ENCODE measurements around the gene TGFBR3.
"Not testable (repeated sequence)": the region's sequence is repeated elsewhere in the genome, so short reads cannot be mapped to it uniquely, and the experiment has no call there.

TGFBR3 gene

DNA sequence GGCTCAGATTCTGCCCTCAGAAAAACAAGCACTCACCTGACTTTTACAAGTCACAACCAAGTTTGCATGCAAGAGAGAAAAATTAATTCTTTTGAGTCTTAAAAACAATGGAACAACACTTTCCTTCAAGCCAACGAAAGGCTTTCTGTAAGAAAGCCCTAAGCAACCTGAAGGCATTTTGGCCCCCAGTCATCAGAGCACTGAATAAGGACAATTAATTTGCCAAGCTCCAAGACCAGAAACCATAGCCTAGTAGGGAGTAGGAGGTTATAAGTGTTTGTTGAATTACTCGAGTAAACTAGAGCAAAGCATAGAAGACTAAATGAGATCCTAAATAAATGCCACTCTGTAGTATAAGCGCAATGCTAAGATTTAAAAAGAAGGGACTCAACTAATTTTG lies 4.7 kb downstream of the TGFBR3 start:
- no peak for DNase-seq

DNA sequence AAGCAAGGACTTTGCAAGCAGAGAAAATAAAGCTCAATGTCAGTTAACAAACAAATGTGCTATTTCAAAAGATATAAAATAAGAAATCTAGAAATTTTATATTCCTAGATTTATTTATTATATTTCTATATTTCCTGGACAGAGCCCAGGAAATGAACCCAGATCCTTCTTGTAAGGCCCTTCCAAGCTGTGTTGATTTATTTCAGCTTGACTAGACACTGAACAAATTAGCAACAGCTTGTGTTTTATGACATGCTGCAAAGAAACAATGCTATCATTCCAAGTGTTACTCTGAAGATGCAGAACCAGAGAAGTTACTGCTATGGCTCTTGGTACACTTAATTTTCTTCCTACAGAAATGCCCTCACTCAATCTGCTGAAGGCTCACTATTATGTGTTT lies 6.2 kb downstream of the TGFBR3 start:
- peak; percentile 16 to 62 for DNase-seq

DNA sequence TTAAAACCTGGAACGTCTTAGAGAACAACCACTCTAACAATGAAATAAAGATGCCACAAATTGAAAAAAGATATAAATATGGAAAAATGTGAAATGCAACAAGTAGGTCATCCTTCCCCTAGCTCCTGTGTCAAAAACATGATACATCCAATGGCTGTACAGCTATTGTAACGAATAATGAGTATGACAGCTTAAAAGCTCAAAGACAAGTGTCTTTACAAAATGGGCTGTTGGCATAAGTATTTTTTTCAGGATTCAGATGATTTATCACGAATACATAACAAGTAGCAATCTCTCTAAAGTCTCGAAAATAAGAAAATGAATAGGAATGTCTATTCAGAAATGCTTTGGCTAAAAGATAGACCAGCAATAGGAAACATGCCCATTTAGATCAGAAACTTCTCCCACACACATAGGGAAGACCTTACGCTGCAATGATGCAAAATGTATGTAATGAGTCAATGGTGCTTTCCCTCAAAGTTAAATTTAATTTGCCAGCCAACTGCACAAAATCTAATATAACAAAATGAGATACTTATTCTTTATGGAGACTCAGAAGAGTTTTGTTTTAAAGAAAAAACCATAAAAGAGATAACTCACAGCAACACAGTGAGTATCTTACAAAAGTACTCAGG lies 8.3 kb downstream of the TGFBR3 start:
- DNase-seq = no peak

DNA sequence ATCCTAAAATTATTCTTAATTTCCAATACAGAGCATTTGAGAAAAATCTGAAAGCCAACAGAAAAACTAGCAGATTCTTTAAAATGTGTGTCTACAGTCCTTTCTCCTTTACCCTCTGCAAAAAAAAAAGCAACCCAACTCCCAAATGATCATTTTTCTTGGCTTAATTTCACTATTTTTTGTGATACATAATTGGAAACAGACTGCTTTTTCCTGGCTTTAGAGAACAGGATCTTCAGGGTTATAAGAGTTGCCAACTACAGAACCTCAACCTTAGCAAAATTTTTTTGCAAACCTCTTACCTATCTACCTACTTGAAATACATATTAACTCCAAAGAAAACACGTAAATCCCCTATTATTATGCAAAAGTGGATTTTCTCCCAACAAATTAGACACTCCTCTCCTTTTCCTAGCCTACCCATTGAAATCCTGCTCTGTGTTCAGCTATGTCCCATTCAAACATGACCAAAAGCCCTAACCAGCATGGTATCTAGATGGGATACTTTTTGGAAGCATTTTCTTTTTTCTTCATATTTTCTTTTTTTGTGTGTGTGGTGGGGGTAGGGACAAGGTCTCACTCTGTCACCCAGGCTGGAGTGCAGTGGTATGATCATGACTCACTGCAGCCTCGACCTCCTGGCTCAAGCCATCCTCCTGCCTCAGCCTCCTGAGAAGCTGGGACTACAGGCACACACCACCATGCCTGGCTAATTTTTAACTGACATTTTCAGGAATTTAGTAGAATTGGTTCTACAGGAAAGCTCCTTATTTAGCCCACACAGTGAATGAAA lies 9.0 kb downstream of the TGFBR3 start:
- peak; percentile 21 to 28 for DNase-seq

DNA sequence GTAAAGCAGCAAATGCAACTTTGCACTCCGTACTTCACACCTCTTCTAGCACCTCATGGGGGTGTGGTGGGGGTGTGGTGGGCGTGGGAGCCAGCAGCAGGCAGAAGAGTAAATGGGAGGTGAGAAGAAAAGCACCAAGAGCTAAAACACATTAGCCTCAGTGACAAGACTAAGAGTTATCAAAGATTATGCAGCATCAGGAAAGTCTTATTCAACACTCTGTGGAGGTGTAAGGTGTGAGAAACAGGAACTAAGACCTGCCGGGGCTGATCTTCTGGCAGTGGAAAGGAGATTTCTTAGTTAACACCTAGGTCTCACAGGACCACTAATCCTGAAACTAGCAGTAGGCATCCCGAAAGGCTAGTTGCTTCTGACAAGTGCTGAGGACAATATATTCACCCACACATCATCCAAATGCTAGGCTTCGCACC lies 9.9 kb downstream of the TGFBR3 start:
- no peak for DNase-seq

DNA sequence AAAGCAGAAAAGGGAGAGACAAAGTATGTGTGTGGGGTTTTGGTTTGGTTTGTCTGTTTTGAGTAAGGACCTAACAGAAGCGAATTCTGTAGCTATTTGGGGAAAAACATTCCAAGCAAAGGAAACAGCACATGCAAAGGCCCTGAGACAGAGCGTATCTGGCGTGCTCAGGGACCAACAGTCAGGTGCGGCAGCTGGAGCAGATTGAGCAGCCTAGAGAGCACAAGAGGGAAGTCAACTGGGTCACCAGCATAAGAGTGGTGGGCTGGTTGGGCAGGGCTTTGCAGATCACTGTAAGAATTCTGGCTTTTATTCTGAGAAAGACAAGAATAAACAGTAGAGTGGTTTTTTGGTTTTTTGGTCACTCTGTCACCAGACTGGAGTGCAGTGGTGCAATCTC lies 11.8 kb downstream of the TGFBR3 start:
- DNase-seq = no peak

DNA sequence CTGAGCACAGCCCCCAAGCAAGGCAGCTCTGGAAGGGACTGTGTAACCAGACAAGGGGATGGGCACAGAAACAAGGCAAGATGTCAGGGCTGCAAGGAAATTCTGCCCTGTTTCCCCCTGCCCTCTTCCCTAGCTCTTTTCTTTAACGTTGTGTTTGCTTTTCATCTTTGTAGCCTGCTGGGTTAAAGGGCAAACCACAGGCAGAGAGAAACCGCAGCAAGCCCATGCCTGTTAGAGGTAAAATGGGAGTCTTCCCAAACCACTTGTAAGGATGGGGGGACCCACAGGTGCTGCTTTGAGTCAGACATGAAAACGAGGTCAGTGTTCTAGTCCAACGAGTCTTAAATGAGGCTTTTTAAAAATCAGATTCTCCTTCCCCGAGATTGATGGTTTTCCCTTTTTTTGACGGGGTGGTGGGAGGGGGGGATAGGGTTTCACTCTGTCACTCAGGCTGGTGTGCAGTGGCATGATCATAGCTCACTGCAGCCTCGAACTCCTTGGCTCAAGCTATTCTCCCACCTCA lies 13.3 kb downstream of the TGFBR3 start:
- no peak for DNase-seq

DNA sequence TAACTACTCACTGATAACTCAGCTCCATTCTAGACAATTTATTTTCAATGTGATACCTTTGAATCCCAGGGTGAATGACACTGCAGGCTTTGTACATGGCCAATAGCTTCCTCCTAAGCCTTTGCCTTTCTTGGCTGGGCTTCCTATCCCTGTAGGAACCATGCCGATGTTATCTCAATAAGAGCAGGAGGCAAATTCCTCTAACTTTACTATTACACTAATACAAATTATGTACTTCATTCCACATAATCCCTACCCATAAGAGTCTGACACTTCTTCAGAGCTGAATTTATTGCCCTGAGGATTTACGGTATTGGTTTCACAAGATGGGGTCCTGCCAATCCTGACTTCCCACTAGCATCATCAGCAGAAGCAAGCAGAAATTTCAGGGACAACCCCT lies 14.0 kb downstream of the TGFBR3 start:
- no peak for DNase-seq

DNA sequence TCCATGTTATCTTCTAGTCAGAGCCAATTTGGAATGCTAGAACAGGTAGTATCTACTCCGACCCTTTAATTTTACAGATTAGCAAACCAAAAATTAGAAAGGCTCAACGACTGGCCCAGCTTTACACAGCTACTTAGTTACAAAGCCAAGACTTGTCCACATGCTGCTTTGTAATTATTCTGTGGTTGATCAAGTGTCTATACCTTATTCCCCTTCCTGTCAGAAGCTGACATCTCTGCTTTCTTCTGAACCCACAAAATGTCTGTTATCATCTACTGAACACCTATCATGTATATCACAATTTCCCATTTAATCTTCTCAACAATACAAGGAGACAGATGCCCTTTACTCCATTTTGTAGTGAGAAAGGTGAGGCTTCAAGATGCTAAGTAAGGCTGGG lies 15.6 kb downstream of the TGFBR3 start:
- no peak for DNase-seq

DNA sequence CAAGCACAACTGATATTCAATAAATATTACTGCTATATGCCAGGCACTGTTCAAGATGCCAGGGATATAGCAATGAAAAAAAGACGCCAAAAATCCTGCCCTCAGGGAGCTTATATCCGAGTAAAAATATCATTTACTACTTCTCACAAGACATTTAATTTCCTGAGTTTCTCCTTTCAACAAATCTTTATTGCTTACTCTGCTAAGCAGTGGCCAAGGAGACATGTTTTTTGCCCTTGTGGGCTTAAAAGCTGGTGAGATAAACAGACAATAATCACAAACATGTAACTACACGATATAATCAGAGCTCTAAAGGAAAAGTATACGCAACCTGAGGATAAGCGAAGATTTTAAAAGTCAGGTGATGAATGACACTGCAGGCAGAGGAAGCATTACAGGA lies 19.5 kb downstream of the TGFBR3 start:
- DNase-seq = no peak

DNA sequence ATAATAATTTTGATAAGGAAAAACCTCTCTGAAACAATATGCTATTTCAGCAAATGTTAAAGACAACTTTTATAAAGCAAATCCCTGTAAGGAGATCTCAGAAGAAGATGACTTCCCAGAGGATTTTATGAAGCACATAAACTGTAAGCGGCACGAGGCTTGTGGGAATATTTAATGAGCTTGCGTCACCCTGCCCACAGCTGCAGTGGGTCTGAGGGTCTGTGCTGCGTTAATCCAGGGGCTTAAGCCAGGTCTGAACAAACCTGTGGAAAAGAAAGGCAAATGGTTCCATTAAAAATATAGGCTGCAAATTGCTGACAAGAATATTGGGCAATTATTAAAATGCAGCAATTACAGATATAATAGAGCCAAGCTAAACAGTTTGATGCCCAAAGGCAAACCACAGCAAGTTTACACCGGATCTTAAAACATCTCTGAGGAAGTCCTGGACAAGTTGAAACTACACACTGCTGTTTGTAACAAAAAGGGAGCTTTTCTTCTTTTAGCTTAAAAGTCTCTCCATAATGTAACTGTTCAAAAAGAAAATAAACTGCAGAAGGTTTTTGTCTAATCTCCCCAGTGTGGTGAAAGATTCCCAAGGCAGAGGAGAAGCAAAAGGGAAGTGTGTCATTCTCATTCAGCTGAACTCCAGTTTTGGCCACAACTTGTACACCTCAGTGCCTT lies 21.8 kb downstream of the TGFBR3 start:
- no peak for DNase-seq

DNA sequence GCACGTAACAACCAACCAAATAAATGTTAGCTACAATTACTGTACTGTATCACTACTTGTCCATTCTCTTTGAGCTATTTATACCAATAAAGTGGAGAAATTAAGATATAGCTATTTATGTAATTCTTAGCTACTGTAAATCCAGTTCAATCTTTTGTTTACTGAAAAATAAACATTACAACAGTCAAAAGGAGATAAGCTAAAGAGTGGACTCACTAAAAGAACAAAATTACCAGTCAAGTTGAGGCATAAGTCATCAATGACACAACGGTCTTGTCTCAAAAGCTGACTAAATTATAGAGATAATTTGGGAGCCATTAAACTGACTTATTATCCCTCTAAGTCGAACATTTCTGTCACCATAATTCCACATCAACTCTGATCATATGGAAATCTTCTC lies 22.5 kb downstream of the TGFBR3 start:
- DNase-seq = no peak

DNA sequence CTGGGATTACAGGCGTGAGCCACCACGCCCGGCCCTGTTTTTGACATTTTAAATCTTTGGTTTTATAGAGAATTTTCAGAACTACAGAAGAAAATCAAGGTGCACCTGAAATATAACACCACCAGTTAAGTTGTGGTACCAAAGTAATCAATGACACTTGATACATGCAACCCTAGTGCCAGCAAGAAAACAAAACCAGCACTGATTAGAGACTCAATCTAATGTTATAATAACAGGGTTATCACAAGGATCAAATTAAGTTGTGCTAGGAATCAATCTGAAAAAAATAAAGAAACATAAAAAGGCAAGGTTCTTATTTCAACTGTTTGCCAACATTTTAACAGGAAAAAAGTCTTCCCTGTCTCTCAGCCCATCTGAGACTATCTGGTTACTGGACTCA lies 23.8 kb downstream of the TGFBR3 start:
- no peak for DNase-seq

DNA sequence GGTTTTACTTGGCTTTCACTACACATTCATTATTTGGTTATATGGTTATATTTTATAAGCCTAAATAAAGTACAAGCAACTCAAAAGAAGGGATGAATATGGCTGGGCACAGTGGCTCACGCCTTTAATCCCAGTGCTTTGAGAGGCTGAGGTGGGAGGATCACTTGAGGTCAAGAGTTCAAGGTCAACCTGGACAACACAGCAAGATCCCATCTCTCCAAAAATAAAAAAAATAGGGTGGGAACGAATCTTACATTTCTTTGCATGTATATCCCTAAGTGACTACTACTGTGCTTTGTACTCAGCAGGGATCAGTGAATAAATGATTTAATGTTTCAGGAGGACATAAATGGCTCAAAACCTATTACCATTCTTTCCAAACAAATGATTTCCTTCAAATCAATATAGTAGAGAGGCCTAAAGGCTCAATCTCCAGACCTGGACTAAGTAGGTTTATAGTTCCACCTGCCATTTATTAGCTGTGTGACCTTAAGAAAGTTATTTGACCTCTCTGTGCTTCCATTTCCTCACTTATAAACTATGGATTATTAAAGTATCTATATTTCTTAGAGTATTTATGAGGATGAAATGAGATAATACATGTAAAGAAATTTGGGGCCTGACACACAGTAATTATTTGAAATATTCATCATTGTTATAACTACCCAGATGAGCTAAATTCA lies 28.3 kb downstream of the TGFBR3 start:
- no peak for DNase-seq

DNA sequence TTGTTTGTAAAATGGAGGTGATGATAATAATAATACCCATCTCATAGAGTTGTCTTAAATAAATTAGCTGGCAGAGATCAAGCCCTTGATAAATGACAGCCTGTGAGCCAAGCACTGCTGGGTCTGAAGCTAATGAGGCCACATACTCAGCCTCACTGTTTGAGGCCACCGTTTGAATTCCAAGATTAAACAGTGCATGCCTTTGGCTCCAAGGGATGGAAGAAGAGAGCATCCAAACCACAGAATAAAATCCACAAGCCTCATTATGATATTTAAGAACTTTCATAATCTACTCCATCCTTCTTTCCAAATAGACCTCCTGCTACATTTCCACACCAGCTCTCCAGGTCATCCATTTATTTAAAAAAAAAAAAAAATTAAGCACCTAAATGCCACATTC lies 29.0 kb downstream of the TGFBR3 start:
- DNase-seq = no peak

DNA sequence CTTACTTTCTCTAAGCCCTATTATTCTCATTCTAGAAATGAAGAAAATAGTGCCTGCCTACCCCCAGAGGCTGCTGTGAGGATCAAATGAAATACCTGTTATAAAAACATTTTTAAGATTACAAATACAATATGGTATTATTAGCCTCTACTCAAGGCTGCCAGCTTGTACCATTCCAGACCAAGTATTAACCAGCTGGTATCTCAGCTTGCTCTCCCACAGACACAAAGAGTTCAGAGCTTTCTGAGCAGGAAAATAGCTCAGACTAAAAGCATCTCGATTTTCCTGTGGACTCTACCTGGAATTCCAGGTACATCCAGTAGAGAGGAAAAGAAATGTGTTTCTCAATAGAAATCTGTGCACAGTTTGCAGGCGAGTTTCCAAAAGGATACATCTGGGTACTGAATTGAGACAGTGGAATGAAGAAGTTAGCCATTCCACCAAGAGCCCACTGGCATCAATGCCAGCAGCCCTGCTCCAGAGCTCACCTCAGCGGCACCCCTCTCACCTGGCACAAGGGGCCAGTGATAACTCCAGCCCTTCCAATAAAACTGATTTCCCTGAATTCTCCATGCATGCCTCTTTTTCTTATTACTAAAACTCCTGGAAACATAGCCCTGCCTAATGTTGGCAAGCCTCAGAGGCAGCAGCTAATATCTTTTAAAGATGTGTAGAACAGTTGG lies 31.0 kb downstream of the TGFBR3 start:
- DNase-seq = no peak

DNA sequence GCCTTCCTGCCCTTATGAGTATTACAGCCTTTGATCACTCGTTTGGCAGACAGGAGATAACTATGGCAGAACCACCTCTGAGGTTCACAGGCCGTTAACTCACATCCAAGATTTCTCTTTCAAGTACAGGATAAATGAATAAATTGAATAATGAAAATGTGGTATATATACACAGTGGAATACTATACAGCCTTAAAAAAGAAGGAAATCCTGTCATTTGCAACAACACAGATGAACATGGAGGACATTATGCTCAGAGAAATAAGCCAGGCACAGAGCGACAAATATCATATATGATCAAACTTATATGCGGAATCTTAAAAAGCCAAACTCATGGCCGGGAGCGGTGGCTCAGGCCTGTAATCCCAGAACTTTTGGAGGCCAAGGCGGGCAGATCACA lies 32.6 kb downstream of the TGFBR3 start:
- DNase-seq = no peak

DNA sequence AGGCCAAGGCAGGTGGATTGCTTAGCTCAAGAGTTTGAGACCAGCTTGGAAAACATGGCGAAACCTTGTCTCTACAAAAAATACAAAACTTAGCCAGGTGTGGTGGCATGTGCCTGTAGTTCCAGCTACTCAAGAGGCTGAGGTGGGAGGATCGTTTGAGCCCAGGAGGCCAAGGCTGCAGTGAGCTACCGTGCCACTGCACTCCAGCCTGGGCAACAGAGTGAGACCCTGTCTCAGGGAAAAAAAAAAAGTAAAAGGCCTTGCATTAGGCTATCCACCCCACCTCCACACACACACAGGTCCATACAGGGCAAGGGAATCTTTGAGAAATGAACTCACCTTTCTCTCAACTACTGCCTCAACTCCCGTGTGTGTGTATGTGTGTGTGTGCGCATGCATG lies 33.9 kb downstream of the TGFBR3 start:
- not testable (repeated sequence) for DNase-seq

DNA sequence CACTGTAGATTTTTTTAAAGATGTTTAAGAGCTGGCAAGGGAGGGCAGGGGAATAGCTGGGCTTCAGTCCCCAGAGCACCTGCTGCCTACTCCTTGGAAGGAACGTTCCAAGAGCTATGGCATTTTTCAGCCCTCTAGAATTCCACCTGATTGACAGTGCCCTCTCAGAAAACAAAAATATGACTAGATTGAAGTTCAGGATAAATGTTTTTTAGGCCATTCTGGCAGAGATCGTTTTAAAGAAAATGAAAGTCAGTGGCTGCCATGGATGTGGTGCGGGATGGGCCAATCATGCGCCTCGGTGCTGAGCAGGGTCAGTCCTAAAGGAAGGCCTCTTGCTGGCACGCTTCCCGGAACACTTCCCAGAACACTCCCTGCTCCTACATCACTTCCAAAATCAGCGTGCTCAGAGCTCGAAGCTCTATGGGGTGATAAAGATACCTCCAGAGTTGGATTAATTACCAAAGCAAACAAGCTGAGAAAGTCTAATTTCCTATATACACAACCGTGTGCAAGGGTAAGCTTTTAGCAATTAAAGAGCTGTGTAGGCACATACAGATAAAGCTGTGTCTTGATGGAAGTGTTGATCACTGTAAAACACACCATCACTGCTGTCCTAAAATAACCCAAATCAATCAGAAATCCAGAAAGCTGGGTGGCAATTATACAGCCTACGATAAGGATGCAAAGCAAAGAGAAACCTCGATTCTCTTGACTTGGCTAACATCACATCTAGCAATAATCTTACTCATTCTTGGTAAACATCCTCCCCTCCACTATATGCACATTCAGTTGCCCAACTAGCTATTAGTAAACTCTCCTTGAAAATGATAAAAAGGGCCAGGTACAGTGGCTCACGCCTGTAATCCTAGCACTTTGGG lies 34.6 kb downstream of the TGFBR3 start:
- peak; percentile 52 to 78 for DNase-seq

DNA sequence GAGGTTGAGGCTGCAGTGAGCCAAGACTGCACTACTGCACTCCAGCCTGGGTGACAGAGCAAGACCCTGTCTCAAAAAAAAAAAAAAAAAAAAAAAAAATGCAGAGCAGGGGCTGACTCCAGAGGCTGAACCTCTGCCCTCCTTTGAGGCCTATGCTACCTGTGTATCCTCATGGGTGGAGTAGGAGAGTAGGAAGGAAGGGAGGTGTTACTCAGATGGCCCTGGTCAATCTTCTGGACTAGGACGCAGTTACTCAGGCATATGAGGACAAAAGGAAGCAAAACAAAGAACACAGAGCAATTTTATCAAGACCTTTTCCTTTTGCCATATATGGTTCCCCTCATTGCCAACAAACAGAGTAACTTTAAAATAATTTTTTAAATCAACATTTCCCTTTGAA lies 35.2 kb downstream of the TGFBR3 start:
- no peak for DNase-seq

DNA sequence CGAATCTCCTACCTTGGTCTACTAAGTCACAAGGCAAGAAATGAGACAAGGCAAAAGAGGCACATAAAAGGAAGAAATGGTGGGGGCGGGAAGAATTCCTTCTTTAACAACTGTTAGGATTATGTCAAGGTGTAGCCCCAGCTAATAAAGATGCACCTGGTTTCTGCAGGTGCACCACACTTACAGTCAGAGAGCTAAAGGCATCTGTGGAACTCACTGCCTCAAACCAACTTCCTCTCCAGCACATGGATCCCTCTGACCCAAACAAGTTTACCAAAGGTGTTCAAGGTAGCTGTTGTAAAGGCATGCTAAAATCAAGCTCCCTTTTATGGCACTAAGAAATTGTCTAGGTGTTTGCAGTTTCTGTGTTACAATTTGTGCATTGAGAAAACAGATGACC lies 38.1 kb downstream of the TGFBR3 start:
- DNase-seq = no peak

DNA sequence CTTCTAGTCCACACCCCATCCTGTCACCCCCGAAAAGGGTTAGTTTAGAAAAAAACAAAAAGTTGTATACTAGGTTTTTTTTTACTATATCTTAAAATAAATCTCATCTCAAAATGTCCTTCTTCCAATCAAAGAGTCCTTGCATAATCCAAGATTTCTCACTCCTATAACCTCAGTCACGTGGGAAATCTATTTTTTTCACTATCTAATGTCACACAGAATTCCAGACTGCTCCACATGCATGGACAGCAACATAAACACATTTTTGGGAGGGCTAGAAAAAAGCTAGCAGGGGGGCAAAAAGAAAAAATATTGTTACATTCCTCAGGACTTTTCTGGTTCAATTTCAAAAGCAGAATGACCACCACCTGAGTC lies 39.3 kb downstream of the TGFBR3 start:
- no peak for DNase-seq

Measured in NCI-H446 (cell line).